HEK293T (cell line): ENCODE results near the gene KLF9.

Experiments
- CTBP1 ChIP-seq: fragments of 450-650 bp; IDR thresholded peaks from 2 replicates; pipeline ENCODE4 v1.6.1; 2016; ENCODE audit warnings: borderline replicate concordance
- FOXK2 ChIP-seq: fragments of 450-650 bp; IDR thresholded peaks from 2 replicates; pipeline ENCODE4 v1.6.1; 2016; ENCODE audit warnings: mild to moderate bottlenecking
- FOXM1 ChIP-seq: fragments of 450-650 bp; IDR thresholded peaks from 2 replicates; pipeline ENCODE4 v1.6.1; 2017; ENCODE audit warnings: mild to moderate bottlenecking, borderline replicate concordance
- HDGF ChIP-seq: fragments of 450-650 bp; IDR thresholded peaks from 2 replicates; pipeline ENCODE4 v1.6.1; 2017; ENCODE audit warnings: antibody characterized with exemption, borderline replicate concordance
- SP1 ChIP-seq: fragments of 450-650 bp; IDR thresholded peaks from 2 replicates; pipeline ENCODE4 v1.6.1; 2017
- TARDBP ChIP-seq: fragments of 450-650 bp; IDR thresholded peaks from 2 replicates; pipeline ENCODE4 v1.6.1; 2016
- ZNF384 ChIP-seq: fragments of 450-650 bp; IDR thresholded peaks from 2 replicates; pipeline ENCODE4 v1.6.1; 2016

GRCh38 chr9:70463877-70464276, 49.4 kb upstream of the KLF9 start:
- TF ChIP-seq SP1 (no peak), HDGF (no peak), ZNF384 (no peak), FOXK2 (no peak), CTBP1 (no peak), FOXM1 (no peak), TARDBP (no peak)
